Measurements from ENCODE around the gene NCKAP1.
"Not testable (repeated sequence)": the region's sequence is repeated elsewhere in the genome, so short reads cannot be mapped to it uniquely, and the experiment has no call there.

The NCKAP1 gene

DNA sequence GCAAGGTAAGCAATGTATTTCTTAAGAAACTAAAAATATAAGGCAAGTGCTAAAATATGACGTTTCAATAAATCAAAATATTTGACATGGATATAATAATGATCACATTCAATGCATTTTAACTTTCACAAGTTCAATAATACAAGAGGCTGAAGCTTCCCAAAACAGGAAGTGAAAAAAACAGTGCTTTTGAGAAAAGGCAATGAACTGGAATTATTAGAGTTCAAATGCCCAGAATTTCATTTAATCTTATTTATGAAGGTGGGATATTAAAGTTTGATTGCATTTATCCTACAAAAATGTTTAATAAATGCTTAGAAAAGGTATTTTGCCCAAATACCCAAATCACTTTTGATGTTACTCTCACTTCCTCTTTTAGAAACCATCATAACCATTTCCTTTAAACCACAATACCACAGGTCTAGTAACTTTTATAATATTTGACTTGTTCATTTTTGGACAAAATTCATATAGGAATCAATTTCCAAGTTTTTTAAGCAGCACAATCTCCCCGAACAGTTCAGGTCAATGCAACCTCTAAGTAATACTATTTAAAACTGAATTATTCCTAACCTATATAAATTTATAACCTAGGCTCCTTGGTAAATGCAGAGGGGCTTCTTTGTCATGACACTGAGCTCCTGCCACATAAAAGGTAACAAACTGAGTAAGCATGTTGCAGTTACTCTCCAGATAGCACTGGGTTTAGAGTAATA, 2.1 kb downstream of the NCKAP1 start:
- DNase-seq (ENCODE audit: low read depth in 2 of 2), result no peak

DNA sequence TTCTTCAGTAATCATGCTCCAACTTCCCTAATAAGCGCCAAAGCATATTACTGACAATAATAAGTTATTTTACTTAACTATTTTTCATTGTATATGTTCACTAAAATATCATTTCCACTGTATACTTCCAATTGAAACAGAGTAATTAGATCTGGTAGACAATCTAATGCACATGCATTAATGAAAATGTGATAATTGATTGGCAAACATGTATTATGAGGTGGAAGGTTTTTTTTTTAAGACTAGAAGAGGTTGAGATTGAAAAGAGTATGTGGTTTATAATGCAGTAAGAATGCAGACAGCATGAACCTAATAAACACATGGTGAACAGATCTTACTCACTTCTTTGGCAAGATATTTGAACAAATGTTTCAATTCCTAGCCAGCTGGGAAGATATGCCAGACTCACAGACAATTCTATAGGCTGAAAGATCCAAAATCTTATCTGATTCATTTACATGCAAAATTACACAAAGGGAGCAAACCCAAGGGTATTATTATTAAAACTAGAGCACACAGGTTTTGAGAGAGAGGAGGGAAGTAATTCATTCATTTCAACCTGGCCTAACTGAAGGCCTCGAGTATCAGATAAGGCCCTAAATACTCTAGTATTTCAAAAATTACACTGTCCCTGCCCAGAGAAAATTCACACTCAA, 2.8 kb downstream of the NCKAP1 start:
- DNase-seq (ENCODE audit: low read depth in 2 of 2), result no peak

- no peak for DNase-seq (ENCODE audit: low read depth in 2 of 2)
Observed at GRCh38 chr2:183034806-183035205, 3.5 kb downstream of the NCKAP1 start.

GRCh38 chr2:183033951-183034350, 4.3 kb downstream of the NCKAP1 start:
- no peak for DNase-seq (ENCODE audit: low read depth in 2 of 2)

GRCh38 chr2:183031911-183032794, 6.1 kb downstream of the NCKAP1 start:
- no peak for DNase-seq (ENCODE audit: low read depth in 2 of 2)

- no peak for DNase-seq (ENCODE audit: low read depth in 2 of 2)
Observed at GRCh38 chr2:183029219-183029618, 9.0 kb downstream of the NCKAP1 start.

GRCh38 chr2:183028108-183028507, 10.1 kb downstream of the NCKAP1 start:
- DNase-seq (ENCODE audit: low read depth in 2 of 2), result no peak

GRCh38 chr2:183027443-183027842, 10.8 kb downstream of the NCKAP1 start:
- no peak for DNase-seq (ENCODE audit: low read depth in 2 of 2)

GRCh38 chr2:183026424-183026823, 11.8 kb downstream of the NCKAP1 start:
- DNase-seq (ENCODE audit: low read depth in 2 of 2), result no peak

- DNase-seq (ENCODE audit: low read depth in 2 of 2), result no peak
Observed at GRCh38 chr2:183025993-183026392, 12.3 kb downstream of the NCKAP1 start.

DNA sequence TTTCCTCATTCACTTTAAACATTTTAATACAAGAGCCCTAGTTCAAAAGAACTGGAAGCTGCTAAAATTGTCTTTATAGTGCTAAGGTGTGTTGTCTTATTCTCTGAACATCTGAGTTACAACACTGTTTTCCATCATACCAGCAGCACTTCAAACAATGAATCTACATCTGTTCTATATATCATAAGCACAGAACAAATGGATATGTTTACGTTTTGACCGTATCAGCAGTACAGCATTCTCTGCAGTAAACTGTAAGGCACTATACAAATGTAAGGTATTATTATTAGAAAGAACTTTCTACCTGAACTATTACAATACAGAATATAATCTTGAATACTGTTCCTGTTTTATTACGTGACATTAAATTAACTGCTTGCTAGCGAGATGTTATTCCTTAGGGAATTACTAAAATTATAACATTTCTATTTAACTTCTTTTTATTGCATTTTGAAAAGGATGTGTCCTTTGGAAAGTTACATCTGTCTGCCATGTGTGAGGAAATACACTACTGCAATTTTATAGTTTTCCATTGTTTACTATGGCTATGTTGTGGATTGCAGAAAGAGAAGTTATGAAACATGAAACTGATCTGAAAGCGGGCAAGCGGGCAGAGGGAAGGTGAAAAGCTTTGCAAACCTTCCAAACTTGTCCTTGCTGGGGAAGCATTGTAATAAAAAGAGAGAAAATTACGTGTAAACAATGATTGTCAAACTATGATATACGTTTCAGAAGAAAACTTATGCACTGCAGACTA, 13.7 kb downstream of the NCKAP1 start:
- no peak for DNase-seq (ENCODE audit: low read depth in 2 of 2)

DNA sequence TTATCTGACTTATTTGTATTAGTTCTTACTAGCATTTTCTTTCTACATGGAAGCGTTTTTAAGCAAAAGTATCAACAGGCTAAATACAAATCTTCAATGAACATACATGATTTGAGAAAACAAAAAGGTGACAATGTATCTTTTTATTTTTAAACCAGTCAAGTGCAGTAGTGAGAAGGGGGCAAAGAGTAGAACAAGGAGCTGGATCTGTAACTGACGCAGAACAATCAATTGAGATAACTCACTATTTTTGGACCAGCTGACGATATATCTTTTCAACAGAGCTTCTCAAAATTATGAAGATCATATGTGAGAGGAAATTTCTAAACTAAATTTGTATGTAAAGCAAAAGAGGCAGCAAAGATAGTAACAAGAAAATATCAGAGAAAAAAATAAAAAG, 15.5 kb downstream of the NCKAP1 start:
- DNase-seq (ENCODE audit: low read depth in 2 of 2), result no peak

DNA sequence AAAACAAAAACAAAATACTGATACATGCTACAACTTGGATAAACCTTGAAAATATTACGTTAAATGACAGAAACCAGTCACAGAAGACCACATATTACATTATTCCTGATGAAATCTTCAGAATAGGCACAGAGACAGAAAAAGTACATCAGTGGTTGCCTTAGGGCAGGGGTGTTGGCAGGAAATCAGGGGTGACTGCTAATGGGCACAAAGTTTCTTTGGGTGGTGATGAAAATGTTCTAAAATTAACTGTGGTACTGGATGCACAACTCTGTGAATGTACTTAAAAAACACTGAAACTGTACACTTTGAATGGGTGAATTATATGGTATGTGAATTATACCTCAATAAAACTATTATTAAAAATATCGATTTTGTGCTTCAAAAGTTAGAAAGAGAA, 16.6 kb downstream of the NCKAP1 start:
- DNase-seq (ENCODE audit: low read depth in 2 of 2), result no peak

DNA sequence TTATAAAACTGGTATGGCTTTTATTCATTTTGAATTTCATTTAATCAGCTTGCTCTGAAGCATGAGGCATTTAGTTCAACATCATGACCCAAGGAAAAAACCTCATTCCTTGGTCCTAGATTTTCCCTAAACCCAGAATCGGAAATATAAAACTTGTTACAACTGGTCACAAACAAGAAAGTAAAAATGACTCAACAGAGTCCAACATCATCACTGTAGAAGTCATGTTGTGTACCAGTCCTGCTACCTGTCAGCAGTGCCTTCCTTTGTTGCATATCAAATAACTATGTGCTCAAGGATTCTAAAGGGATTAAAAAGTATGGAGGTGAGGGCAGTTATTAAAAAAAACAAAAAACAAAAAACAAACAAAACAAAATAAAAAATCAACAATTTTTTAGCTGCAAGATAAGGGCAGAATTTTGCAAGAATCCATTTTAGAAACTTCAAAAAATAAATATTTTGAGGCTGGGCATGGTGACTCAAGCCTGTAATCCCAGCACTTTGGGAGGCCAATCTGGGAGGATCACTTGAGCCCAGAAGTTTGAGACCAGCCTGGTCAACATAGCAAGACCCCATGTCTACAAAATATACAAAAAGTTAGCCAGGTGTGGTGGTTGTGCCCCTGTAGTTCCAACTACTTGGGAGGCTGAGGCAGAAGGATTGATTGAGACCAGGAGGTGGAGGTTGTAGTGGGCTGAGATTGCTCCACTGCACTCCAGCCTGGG, 18.4 kb downstream of the NCKAP1 start:
- no peak for DNase-seq (ENCODE audit: low read depth in 2 of 2)

DNA sequence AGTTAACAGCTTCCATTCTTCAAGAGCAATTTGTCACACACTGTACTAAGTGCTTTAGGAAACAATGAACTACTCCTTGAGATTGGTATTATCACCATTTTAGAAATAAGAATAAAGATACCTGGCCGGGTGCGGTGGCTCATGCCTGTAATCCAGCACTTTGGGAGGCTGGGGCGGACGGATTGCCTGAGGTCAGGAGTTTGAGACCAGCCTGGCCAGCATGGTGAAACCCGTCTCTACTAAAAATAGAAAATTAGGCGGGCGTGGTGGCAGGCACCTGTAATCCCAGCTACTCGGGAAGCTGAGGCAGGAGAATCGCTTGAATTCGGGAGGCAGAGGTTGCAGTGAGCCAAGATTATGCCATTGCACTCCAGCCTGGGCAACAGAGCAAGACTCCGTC, 20.4 kb downstream of the NCKAP1 start:
- not testable (repeated sequence) for DNase-seq (ENCODE audit: low read depth in 2 of 2)

DNA sequence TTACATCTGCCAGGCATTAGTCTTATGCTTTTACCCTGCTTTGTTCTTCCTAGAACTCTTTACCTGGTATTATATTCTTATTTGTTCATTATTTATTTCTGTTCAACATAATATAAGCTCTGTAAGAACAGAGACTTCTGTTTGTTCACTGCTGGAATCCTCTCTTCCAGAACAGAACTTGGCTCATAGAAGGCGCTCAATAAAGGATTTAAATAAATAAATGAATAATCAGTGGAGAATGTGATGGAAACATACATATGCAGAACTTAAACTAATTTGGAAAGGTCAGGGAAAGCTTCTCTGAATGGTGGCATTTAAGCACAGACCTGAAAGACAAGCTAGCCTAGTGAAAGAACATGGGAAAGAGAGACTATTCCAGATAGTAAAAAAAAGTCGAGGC, 24.3 kb downstream of the NCKAP1 start:
- no peak for DNase-seq (ENCODE audit: low read depth in 2 of 2)

DNA sequence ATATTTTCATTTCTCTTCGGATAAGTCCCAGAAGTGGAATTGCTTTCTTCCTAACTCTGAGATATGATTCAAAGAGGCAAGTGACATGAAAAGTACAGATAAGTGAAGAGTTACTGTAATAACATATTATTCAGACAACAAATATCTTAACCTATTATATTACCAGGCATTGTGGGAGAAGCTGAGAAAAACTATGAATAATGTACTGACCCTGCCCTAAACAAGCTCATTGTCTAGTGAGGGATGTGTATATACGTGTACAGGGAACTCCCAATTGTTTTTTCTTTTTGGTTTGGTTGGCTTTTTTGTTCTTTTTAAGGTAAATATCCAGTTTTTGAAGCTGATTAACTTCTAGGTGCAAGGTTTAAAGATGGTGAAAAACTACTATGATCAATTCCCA, 26.5 kb downstream of the NCKAP1 start:
- DNase-seq (ENCODE audit: low read depth in 2 of 2), result no peak

DNA sequence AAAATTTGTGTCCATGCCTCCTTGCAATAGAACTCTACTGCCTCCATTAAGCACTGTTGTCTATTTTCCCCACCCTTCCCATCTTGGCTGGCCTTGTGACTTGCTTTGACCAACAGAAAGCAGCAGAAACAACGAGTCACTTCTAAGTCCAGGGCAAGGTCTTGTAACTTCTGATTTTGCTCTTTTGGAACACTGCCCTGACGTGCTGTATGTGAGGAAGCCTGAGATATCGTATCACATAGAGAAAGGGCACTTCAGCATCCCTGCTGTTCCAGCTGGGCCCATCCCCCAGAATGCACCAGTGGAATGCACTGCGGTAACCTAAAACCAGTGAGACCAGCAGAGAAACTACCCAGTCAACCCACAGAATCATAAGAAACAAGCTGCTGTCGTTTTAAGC, 28.1 kb downstream of the NCKAP1 start:
- no peak for DNase-seq (ENCODE audit: low read depth in 2 of 2)

GRCh38 chr2:183009249-183009899, 28.9 kb downstream of the NCKAP1 start:
- DNase-seq (ENCODE audit: low read depth in 2 of 2), result no peak

DNA sequence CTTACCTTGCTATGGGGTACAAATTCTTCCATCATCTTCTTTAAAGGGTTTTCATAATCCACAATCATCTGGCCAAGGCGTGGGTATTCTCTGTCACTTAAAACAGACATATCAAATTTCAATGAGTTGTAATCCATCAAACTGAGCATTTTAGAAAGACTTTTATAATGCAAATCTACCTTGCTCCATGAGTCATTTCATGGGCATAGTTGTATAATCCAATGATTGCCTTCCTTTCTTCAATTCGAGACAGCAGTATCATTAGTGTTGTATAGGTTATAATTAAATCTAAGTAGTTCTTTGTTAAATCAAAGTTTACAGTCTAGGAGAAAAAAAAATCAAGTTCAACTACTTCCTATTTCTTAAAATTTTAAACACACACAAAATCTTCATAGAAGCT, 36.3 kb downstream of the NCKAP1 start:
- no peak for DNase-seq (ENCODE audit: low read depth in 2 of 2)

DNA sequence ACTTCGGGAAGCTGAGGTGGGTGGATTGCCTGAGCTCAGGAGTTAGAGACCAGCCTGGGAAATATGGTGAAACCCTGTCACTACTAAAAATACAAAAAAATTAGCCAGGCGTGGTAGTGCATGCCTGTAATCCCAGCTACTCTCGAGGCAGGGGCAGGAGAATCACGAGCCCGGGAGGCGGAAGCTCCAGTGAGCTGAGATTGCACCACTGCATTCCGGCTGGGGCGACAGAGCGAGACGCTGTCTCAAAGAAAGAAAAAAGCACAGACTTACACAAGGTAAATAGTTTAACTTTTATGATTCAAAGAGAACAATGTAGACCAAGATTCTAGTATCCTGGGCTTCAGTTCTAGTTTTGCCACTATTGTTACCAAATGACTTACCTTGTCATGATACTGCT, 37.4 kb downstream of the NCKAP1 start:
- no peak for DNase-seq (ENCODE audit: low read depth in 2 of 2)

All from stimulated activated CD4-positive, alpha-beta T cell treated with anti-CD3 and anti-CD28 coated beads, Interleukin-1b, Interleukin-23, amount 100 ng/mL, for 1 hour (primary cell).